PFSK-1 (cell line): ENCODE results near the gene MYO16.

Experiments
- POLR2AphosphoS5 ChIP-seq: IDR thresholded peaks from 2 replicates; pipeline ENCODE4 v1.6.1; 2012; ENCODE audit warnings: low read depth, mild to moderate bottlenecking, control low read depth, low read length, moderate library complexity
- SIN3A ChIP-seq: IDR thresholded peaks from 2 replicates; pipeline ENCODE4 v1.6.1; 2012; ENCODE audit warnings: mild to moderate bottlenecking, low read length, moderate library complexity, borderline replicate concordance; ENCODE audit not compliant: insufficient read depth
- TAF1 ChIP-seq: IDR thresholded peaks from 2 replicates; pipeline ENCODE4 v1.6.1; 2012; ENCODE audit warnings: low read length, control low read depth, borderline replicate concordance; ENCODE audit not compliant: insufficient read depth
- TF ChIP-seq, protein P1 (sequence below), 2 experiments: IDR thresholded peaks; 2 replicates each; pipeline versions ENCODE4 v1.6.1 to v1.8.0; 2011 to 2012; ENCODE audit warnings: low read depth in 2 of 2, low read length in 2 of 2, control low read depth in 1 of 2, inconsistent platforms in 1 of 2, mild to moderate bottlenecking in 1 of 2, moderate library complexity in 1 of 2; ENCODE audit not compliant: insufficient read depth in 1 of 2

DNA sequence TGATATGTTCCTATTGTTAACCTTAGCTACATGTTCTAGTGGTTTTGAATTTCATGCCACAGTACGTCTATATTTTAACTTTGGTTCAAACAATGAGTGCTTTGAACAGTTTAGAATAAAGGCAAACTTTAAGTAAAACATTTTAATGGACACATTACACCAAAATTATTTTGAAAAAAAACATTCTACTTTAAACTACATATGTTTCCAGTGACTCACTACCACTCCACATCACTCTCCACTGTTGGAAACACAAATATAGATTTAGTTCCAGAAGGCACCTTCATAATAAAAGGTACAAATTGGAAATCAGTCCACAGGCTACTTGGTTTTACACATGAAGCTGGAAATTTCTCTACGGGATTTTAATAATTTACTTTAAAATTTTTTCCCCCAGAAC, 373.5 kb downstream of the MYO16 start:
- TF ChIP-seq POLR2AphosphoS5 = no peak
- no peak for TF ChIP-seq SIN3A
- TF ChIP-seq, protein P1, sequence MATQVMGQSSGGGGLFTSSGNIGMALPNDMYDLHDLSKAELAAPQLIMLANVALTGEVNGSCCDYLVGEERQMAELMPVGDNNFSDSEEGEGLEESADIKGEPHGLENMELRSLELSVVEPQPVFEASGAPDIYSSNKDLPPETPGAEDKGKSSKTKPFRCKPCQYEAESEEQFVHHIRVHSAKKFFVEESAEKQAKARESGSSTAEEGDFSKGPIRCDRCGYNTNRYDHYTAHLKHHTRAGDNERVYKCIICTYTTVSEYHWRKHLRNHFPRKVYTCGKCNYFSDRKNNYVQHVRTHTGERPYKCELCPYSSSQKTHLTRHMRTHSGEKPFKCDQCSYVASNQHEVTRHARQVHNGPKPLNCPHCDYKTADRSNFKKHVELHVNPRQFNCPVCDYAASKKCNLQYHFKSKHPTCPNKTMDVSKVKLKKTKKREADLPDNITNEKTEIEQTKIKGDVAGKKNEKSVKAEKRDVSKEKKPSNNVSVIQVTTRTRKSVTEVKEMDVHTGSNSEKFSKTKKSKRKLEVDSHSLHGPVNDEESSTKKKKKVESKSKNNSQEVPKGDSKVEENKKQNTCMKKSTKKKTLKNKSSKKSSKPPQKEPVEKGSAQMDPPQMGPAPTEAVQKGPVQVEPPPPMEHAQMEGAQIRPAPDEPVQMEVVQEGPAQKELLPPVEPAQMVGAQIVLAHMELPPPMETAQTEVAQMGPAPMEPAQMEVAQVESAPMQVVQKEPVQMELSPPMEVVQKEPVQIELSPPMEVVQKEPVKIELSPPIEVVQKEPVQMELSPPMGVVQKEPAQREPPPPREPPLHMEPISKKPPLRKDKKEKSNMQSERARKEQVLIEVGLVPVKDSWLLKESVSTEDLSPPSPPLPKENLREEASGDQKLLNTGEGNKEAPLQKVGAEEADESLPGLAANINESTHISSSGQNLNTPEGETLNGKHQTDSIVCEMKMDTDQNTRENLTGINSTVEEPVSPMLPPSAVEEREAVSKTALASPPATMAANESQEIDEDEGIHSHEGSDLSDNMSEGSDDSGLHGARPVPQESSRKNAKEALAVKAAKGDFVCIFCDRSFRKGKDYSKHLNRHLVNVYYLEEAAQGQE (IDR thresholded peaks at IDR 0.05; ENCODE audit: insufficient read depth in 1 of 2, low read depth in 2 of 2, low read length in 2 of 2) = no peak
- TF ChIP-seq TAF1 = no peak
